Motor neuron (in vitro differentiated cells): ENCODE measurements around the gene BLID. TPM values are rescaled to one million over a fixed set of nuclear protein-coding genes. Genes with fewer than 3 reads are reported as not detected.

Experiments
- ATAC-seq, 8 experiments: fragments of 200-7000 bp; cut with Tn5 transposase; replicated peaks in 6 of 8; 2 replicates each; pipeline ENCODE4 v1.8.0; 2021; ENCODE audit warnings: mild to moderate bottlenecking in 8 of 8, moderate library complexity in 8 of 8
- H3K27ac ChIP-seq, 2 donors: fragments of 250-450 bp; sonication (Bioruptor Pico); 2 replicates each; pipeline ENCODE4 v1.9.0; 2021; ENCODE audit warnings: antibody characterized with exemption in 2 of 2, mild to moderate bottlenecking in 2 of 2, moderate library complexity in 1 of 2
- H3K4me1 ChIP-seq, 2 donors: fragments of 250-450 bp; sonication (Bioruptor Pico); replicated peaks in 1 of 2; 2 replicates each; pipeline ENCODE4 v1.6.1; 2021; ENCODE audit warnings: antibody characterized with exemption in 2 of 2, mild to moderate bottlenecking in 2 of 2, moderate library complexity in 1 of 2
- H3K4me3 ChIP-seq, 5 donors: fragments of 250-450 bp; sonication (Bioruptor Pico); 2 replicates each; pipeline ENCODE4 v1.9.0; 2021; ENCODE audit warnings: antibody characterized with exemption in 5 of 5, mild to moderate bottlenecking in 5 of 5, moderate library complexity in 4 of 5
- WGBS, 10 experiments: fragments of 450-650 bp; shearing (Covaris generic); methylation state at CpG; one replicate each; pipeline ENCODE4 v1.0.0; 2022; 5-methylcytosine and 5-hydroxymethylcytosine counted together
- in situ Hi-C, 9 experiments: fragments of 400-800 bp; cut with MboI; loops; one replicate each; pipeline ENCODE4 v1.15.0; 2021; ENCODE audit warnings: low sequenced_read_pairs in 9 of 9, low pct_unique_long_range_greater_than_20kb in 2 of 9; ENCODE audit not compliant: unreplicated experiment in 9 of 9
- total RNA-seq, 8 experiments: library from RNA; unstranded; fragments of 300-600 nt; gene quantifications; 2 replicates each; pipeline versions ENCODE4 v1.2.3 to v1.2.4, GENCODE V29; 2022

Gene BLID
- total RNA-seq, 8 experiments from 2014 or later = 0.25 to 7.3 (median 1.4) TPM

GRCh38 chr11:122109932-122110331, 6.1 kb downstream of the BLID start:
- no peak for ATAC-seq
- in situ Hi-C loops = loop anchor here in 2 of 9 experiments (25.0 kb wide), 2 partner anchors 377 to 448 kb away; no protein-coding TSS in a partner anchor
- WGBS, 10 experiments = 89 to 97% (median 94%) methylated on average over 2 to 4 of the region's 4 CpGs; no CpG with 5 or more reads in 4 of the 10 experiments
- no peak overlapping the region for H3K27ac ChIP-seq
- H3K4me1 ChIP-seq = peaks cover 13 to 31% of the 10 kb centered on the region in 2 donors
- no peak overlapping the region for H3K4me3 ChIP-seq

- 92 to 100% (median 100%) methylated on average over 1 to 3 of the region's 3 CpGs; no CpG with 5 or more reads in 5 of the 10 experiments for WGBS, 10 experiments
- no peak for ATAC-seq
- H3K4me3 ChIP-seq = no peak overlapping the region
- in situ Hi-C loops = loop anchor here in 2 of 9 experiments (25.0 kb wide), 2 partner anchors 378 to 447 kb away; no protein-coding TSS in a partner anchor
- no peak overlapping the region for H3K27ac ChIP-seq
- H3K4me1 ChIP-seq = peaks cover 6 to 20% of the 10 kb centered on the region in 2 donors
Measured at GRCh38 chr11:122108828-122109227, 7.2 kb downstream of the BLID start.

- H3K27ac ChIP-seq = no peak overlapping the region
- 53 to 100% (median 82%) methylated on average over 1 to 3 of the region's 3 CpGs for WGBS, 10 experiments
- ATAC-seq = peak in 2 of 8 experiments; percentile 10 to 50
- H3K4me1 ChIP-seq = peaks cover 6 to 20% of the 10 kb centered on the region in 2 donors
- in situ Hi-C loops = loop anchor here in 2 of 9 experiments (25.0 kb wide), 2 partner anchors 379 to 446 kb away; no protein-coding TSS in a partner anchor
- H3K4me3 ChIP-seq = no peak overlapping the region
Measured at GRCh38 chr11:122108192-122108799, 7.7 kb downstream of the BLID start.

GRCh38 chr11:122107566-122107965, 8.4 kb downstream of the BLID start:
- Histone ChIP-seq H3K4me1 (peaks cover 12 to 20% of the 10 kb centered on the region in 2 donors), H3K27ac (no peak overlapping the region), H3K4me3 (no peak overlapping the region)
- peak in 1 of 8 experiments; percentile 22 for ATAC-seq
- in situ Hi-C loops = loop anchor here in 2 of 9 experiments (25.0 kb wide), 2 partner anchors 380 to 445 kb away; no protein-coding TSS in a partner anchor
- WGBS, 10 experiments = 62 to 100% (median 83%) methylated on average over 1 to 3 of the region's 3 CpGs; no CpG with 5 or more reads in 2 of the 10 experiments

- Histone ChIP-seq H3K4me1 (peaks cover 16 to 20% of the 10 kb centered on the region in 2 donors), H3K27ac (no peak overlapping the region), H3K4me3 (no peak overlapping the region)
- WGBS, 10 experiments = 50 to 100% (median 94%) methylated on average over 1 to 2 of the region's 3 CpGs; no CpG with 5 or more reads in 3 of the 10 experiments
- in situ Hi-C loops = loop anchor here in 2 of 9 experiments (25.0 kb wide), 2 partner anchors 380 to 445 kb away; no protein-coding TSS in a partner anchor
- ATAC-seq = no peak
Measured at GRCh38 chr11:122107045-122107444, 9.0 kb downstream of the BLID start.

GRCh38 chr11:122105044-122105758, 10.8 kb downstream of the BLID start:
- Histone ChIP-seq H3K4me3 (no peak overlapping the region), H3K4me1 (peaks cover 22 to 23% of the 10 kb centered on the region in 2 donors), H3K27ac (no peak overlapping the region)
- no peak for ATAC-seq
- 81 to 96% (median 87%) methylated on average over 3 to 7 of the region's 8 CpGs; no CpG with 5 or more reads in 4 of the 10 experiments for WGBS, 10 experiments
- in situ Hi-C loops = loop anchor here in 2 of 9 experiments (25.0 kb wide), 2 partner anchors 382 to 443 kb away; no protein-coding TSS in a partner anchor

- 0 to 100% (median 44%) methylated on average over 1 of the region's 1 CpG; no CpG with 5 or more reads in 6 of the 10 experiments for WGBS, 10 experiments
- no peak for ATAC-seq
- in situ Hi-C loops = loop anchor here in 2 of 9 experiments (25.0 kb wide), 2 partner anchors 383 to 442 kb away; no protein-coding TSS in a partner anchor
- peaks cover 22 to 23% of the 10 kb centered on the region in 2 donors for H3K4me1 ChIP-seq
- no peak overlapping the region for H3K27ac ChIP-seq
- H3K4me3 ChIP-seq = no peak overlapping the region
Measured at GRCh38 chr11:122104341-122104740, 11.7 kb downstream of the BLID start.

GRCh38 chr11:122103726-122104125, 12.3 kb downstream of the BLID start:
- in situ Hi-C loops = loop anchor here in 2 of 9 experiments (25.0 kb wide), 2 partner anchors 384 to 441 kb away; no protein-coding TSS in a partner anchor
- WGBS, 10 experiments = 35 to 100% (median 89%) methylated on average over 2 to 4 of the region's 4 CpGs; no CpG with 5 or more reads in 3 of the 10 experiments
- Histone ChIP-seq H3K4me3 (no peak overlapping the region), H3K27ac (no peak overlapping the region), H3K4me1 (peaks cover 23 to 24% of the 10 kb centered on the region in 2 donors)
- no peak for ATAC-seq

- in situ Hi-C loops = loop anchor here in 2 of 9 experiments (25.0 kb wide), 2 partner anchors 384 to 441 kb away; no protein-coding TSS in a partner anchor
- peak overlapping the region in 1 of 2 donors; percentile 86 for H3K27ac ChIP-seq
- WGBS, 10 experiments = 3 to 100% (median 85%) methylated on average over 2 to 6 of the region's 6 CpGs
- peaks cover 23 to 24% of the 10 kb centered on the region in 2 donors for H3K4me1 ChIP-seq
- no peak overlapping the region for H3K4me3 ChIP-seq
- peak in 2 of 8 experiments; percentile 30 to 34 for ATAC-seq
Measured at GRCh38 chr11:122103321-122103720, 12.7 kb downstream of the BLID start.

GRCh38 chr11:122102426-122102825, 13.6 kb downstream of the BLID start:
- Histone ChIP-seq H3K4me3 (peak overlapping the region in 4 of 5 donors; percentile 46 to 71 (median 54)), H3K27ac (peak overlapping the region in 1 of 2 donors; percentile 86), H3K4me1 (peaks cover 23 to 27% of the 10 kb centered on the region in 2 donors)
- no peak for ATAC-seq
- in situ Hi-C loops = loop anchor here in 2 of 9 experiments (25.0 kb wide), 2 partner anchors 385 to 440 kb away; no protein-coding TSS in a partner anchor
- 5 to 96% (median 83%) methylated on average over 1 to 4 of the region's 4 CpGs for WGBS, 10 experiments

- 0 to 25% (median 5%) methylated on average over 1 to 11 of the region's 13 CpGs; no CpG with 5 or more reads in 1 of the 10 experiments for WGBS, 10 experiments
- in situ Hi-C loops = loop anchor here in 2 of 9 experiments (25.0 kb wide), 2 partner anchors 386 to 439 kb away; no protein-coding TSS in a partner anchor
- peak; percentile 53 to 88 (median 83) for ATAC-seq
- Histone ChIP-seq H3K27ac (peak overlapping the region; percentile 68 to 86), H3K4me3 (peak overlapping the region; percentile 41 to 71 (median 53)), H3K4me1 (peaks cover 23 to 33% of the 10 kb centered on the region in 2 donors)
Measured at GRCh38 chr11:122101625-122102291, 14.3 kb downstream of the BLID start.

- Histone ChIP-seq H3K4me1 (peaks cover 24 to 37% of the 10 kb centered on the region in 2 donors), H3K4me3 (peak overlapping the region; percentile 41 to 71 (median 53)), H3K27ac (peak overlapping the region; percentile 68 to 86)
- ATAC-seq = peak in 4 of 8 experiments; percentile 7 to 24 (median 8)
- in situ Hi-C loops = loop anchor here in 2 of 9 experiments (25.0 kb wide), 2 partner anchors 387 to 438 kb away; no protein-coding TSS in a partner anchor
- 0 to 36% (median 19%) methylated on average over 1 to 8 of the region's 11 CpGs; no CpG with 5 or more reads in 3 of the 10 experiments for WGBS, 10 experiments
Measured at GRCh38 chr11:122100756-122101080, 15.3 kb downstream of the BLID start.
